ENCODE measurements around the gene TNS3. TPM values are rescaled to one million over a fixed set of nuclear protein-coding genes. Genes with fewer than 3 reads are reported as not detected.

The TNS3 gene
- total and polyA plus RNA-seq, 2 donors (not counting 3 experiments of a cell fraction or from before 2014, with no cell fraction given), result 10.4 to 45.1 TPM

DNA sequence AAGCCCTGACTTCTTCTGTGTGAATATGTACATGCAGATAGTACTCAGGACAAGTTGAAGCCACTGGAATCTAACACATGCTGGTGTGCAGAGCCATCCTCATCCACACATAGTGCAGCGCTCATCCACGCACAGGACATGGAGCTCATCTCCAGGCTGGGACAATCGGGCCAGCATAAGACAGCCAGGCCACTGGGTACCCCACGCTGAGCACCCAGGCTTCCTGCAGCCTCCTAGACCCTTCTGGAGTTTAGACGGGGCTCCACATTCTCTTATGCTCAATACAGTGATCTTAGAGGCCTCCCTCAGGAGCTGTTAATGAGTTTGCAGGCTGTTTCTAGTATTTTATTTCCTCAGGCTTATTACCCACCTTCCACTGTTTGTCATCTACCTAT lies 238.9 kb downstream of the TNS3 start:
- no peak for FAIRE-seq
- CTCF ChIA-PET, result interaction anchor here (1.7 kb wide), 1 partner anchor 77 kb away, joined by 6 read pairs; no protein-coding TSS in a partner anchor
- POLR2A ChIA-PET, result no interaction called here
- H3K9ac ChIP-seq (replicated peaks; ENCODE audit: extremely low read depth, insufficient read depth, low read length), result no peak overlapping the region
- DNase-seq (ENCODE audit: low read depth, low spot score), result no peak
- dilution Hi-C loops (cut with MboI; ENCODE audit: extremely low pct_ligation_motif_present, low sequenced_read_pairs), result no loop called here
- H3K4me1 ChIP-seq (ENCODE audit: control insufficient read depth, extremely low read depth, insufficient read depth, low read length), result no peaks in the 10 kb centered on the region
- no peak overlapping the region for H3K4me2 ChIP-seq (ENCODE audit: insufficient read depth, low read length)
- H3K27ac ChIP-seq (ENCODE audit: insufficient read depth, low read depth, low read length), result no peak overlapping the region
- BruUV-seq (replicated peaks), result no TSS peak
- H3K9me1 ChIP-seq (replicated peaks; ENCODE audit: control insufficient read depth, extremely low read depth, insufficient read depth, low read length), result no peaks in the 10 kb centered on the region
- TF ChIP-seq, protein P1, sequence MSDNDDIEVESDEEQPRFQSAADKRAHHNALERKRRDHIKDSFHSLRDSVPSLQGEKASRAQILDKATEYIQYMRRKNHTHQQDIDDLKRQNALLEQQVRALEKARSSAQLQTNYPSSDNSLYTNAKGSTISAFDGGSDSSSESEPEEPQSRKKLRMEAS (IDR thresholded peaks at IDR 0.05; ENCODE audit: insufficient read depth, insufficient read length), result no peak
- no peak for TF ChIP-seq POLR2AphosphoS5 (IDR thresholded peaks at IDR 0.05; ENCODE audit: insufficient read depth, low read depth, low read length)
- TF ChIP-seq, protein P2, sequence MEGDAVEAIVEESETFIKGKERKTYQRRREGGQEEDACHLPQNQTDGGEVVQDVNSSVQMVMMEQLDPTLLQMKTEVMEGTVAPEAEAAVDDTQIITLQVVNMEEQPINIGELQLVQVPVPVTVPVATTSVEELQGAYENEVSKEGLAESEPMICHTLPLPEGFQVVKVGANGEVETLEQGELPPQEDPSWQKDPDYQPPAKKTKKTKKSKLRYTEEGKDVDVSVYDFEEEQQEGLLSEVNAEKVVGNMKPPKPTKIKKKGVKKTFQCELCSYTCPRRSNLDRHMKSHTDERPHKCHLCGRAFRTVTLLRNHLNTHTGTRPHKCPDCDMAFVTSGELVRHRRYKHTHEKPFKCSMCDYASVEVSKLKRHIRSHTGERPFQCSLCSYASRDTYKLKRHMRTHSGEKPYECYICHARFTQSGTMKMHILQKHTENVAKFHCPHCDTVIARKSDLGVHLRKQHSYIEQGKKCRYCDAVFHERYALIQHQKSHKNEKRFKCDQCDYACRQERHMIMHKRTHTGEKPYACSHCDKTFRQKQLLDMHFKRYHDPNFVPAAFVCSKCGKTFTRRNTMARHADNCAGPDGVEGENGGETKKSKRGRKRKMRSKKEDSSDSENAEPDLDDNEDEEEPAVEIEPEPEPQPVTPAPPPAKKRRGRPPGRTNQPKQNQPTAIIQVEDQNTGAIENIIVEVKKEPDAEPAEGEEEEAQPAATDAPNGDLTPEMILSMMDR (IDR thresholded peaks at IDR 0.05; ENCODE audit: extremely low read depth in 1 of 2, insufficient read depth in 1 of 2, low read depth in 1 of 2, low read length in 2 of 2), result no peak
- no peak for TF ChIP-seq GATA2 (IDR thresholded peaks at IDR 0.05; ENCODE audit: insufficient read depth, insufficient read length, low read depth, low read length)
- no peak for TF ChIP-seq MYC (IDR thresholded peaks at IDR 0.05; ENCODE audit: low read depth, low read length)
- TF ChIP-seq EZH2 (IDR thresholded peaks at IDR 0.05; ENCODE audit: borderline replicate concordance, low read depth, low read length, severe bottlenecking), result no peak
- TF ChIP-seq POLR2A (IDR thresholded peaks at IDR 0.05; ENCODE audit: low read depth, low read length), result no peak
- no peak for TF ChIP-seq FOS (IDR thresholded peaks at IDR 0.05; ENCODE audit: borderline replicate concordance, insufficient read depth, low read length)
- no peak for TF ChIP-seq JUN (IDR thresholded peaks at IDR 0.05; ENCODE audit: borderline replicate concordance, insufficient read depth, insufficient read length, low read depth)
- H2AFZ ChIP-seq (ENCODE audit: low read depth, low read length), result no peak overlapping the region
- intact Hi-C loops (cut with micrococcal nuclease), result no loop called here
- peaks cover 0 to 4% of the 10 kb centered on the region in 2 experiments for H3K36me3 ChIP-seq (ENCODE audit: control insufficient read depth in 2 of 2, extremely low read depth in 1 of 2, insufficient read depth in 2 of 2, low read length in 2 of 2)
- H3K9me3 ChIP-seq (replicated peaks; ENCODE audit: control insufficient read depth, insufficient read depth, low read length), result no peaks in the 10 kb centered on the region
- no peaks in the 10 kb centered on the region for H3K27me3 ChIP-seq (ENCODE audit: control insufficient read depth in 2 of 2, insufficient read depth in 2 of 2, low read length in 2 of 2)
- H4K20me1 ChIP-seq (replicated peaks; ENCODE audit: control insufficient read depth, extremely low read depth, insufficient read depth, low read length), result no peaks in the 10 kb centered on the region
- H3K79me2 ChIP-seq (ENCODE audit: control insufficient read depth, insufficient read depth, low read length), result no peaks in the 10 kb centered on the region
- H3K4me3 ChIP-seq (replicated peaks in 1 of 3; ENCODE audit: insufficient read depth in 1 of 3, low read depth in 1 of 3, low read length in 3 of 3), result no peak overlapping the region

Measured in endothelial cell of umbilical vein (primary cell).